Liver (tissue), 9 donors: Measurements from ENCODE around the gene LRP5. TPM values are rescaled to one million over a fixed set of nuclear protein-coding genes. Genes with fewer than 3 reads are reported as not detected.

ENCODE experiments used
- DNase-seq: peaks from one replicate; pipeline ENCODE4 v3.0.0-alpha.2; 2017; ENCODE audit warnings: low spot score
- H3K27ac ChIP-seq, 2 donors: one replicate each; pipeline ENCODE4 v1.7.0; 2013; ENCODE audit warnings: inconsistent platforms in 2 of 2, low read length in 2 of 2, control low read depth in 1 of 2, low read depth in 1 of 2, mild to moderate bottlenecking in 1 of 2
- H3K27me3 ChIP-seq, 4 donors: one replicate each; pipeline versions ENCODE4 v1.6.1 to v1.7.0; 2013; ENCODE audit warnings: low read length in 3 of 4, inconsistent platforms in 1 of 4, mild to moderate bottlenecking in 1 of 4, moderate library complexity in 1 of 4; ENCODE audit not compliant: control insufficient read depth in 4 of 4, insufficient read depth in 4 of 4
- H3K36me3 ChIP-seq, 4 donors: one replicate each; pipeline versions ENCODE4 v1.6.1 to v1.7.0; 2013; ENCODE audit warnings: low read length in 3 of 4, mild to moderate bottlenecking in 3 of 4, low read depth in 1 of 4, moderate library complexity in 1 of 4; ENCODE audit not compliant: control insufficient read depth in 4 of 4, insufficient read depth in 3 of 4
- H3K4me1 ChIP-seq, 4 donors: one replicate each; pipeline versions ENCODE4 v1.6.1 to v1.7.0; 2013; ENCODE audit warnings: low read length in 3 of 4, mild to moderate bottlenecking in 3 of 4, moderate library complexity in 1 of 4; ENCODE audit not compliant: control insufficient read depth in 4 of 4, insufficient read depth in 4 of 4
- H3K4me3 ChIP-seq, 3 donors: one replicate each; pipeline versions ENCODE4 v1.6.1 to v1.7.0; 2013; ENCODE audit warnings: low read length in 3 of 3, control low read depth in 1 of 3, low read depth in 1 of 3, mild to moderate bottlenecking in 1 of 3
- H3K9ac ChIP-seq, 2 donors: one replicate each; pipeline ENCODE4 v1.7.0; 2013; ENCODE audit warnings: low read length in 2 of 2, mild to moderate bottlenecking in 2 of 2, moderate library complexity in 2 of 2, control low read depth in 1 of 2, low read depth in 1 of 2
- H3K9me3 ChIP-seq, 4 donors: one replicate each; pipeline versions ENCODE4 v1.6.1 to v1.7.0; 2013; ENCODE audit warnings: low read length in 3 of 4; ENCODE audit not compliant: control insufficient read depth in 4 of 4
- CTCF ChIP-seq: fragments of 150-350 bp; IDR thresholded peaks from 2 replicates; pipeline ENCODE4 v1.5.1; 2017; ENCODE audit warnings: improper control_type of control experiment, low read depth, low read length; ENCODE audit not compliant: missing input control
- EGR1 ChIP-seq, 2 donors: IDR thresholded peaks; 2 replicates each; pipeline ENCODE4 v1.6.1; 2016 to 2018; ENCODE audit warnings: antibody characterized with exemption in 2 of 2, low read depth in 2 of 2
- FOXA1 ChIP-seq: IDR thresholded peaks from 2 replicates; pipeline ENCODE4 v1.6.1; 2016; ENCODE audit warnings: antibody characterized with exemption
- FOXA2 ChIP-seq: IDR thresholded peaks from 2 replicates; pipeline ENCODE4 v1.6.1; 2016; ENCODE audit warnings: antibody characterized with exemption
- GABPA ChIP-seq, 2 donors: IDR thresholded peaks in 1 of 2; conservative IDR thresholded peaks in 1 of 2; 2 replicates each; pipeline ENCODE4 v1.6.1; 2016; ENCODE audit warnings: antibody characterized with exemption in 2 of 2, mild to moderate bottlenecking in 1 of 2, moderate library complexity in 1 of 2
- HNF4A ChIP-seq, 2 donors: conservative IDR thresholded peaks; 2 replicates each; pipeline ENCODE4 v1.6.1; 2016; ENCODE audit warnings: antibody characterized with exemption in 2 of 2, mild to moderate bottlenecking in 2 of 2
- HNF4G ChIP-seq: IDR thresholded peaks from 2 replicates; pipeline ENCODE4 v1.6.1; 2016; ENCODE audit warnings: antibody characterized with exemption
- JUND ChIP-seq, 2 donors: IDR thresholded peaks; 2 replicates each; pipeline ENCODE4 v1.6.1; 2016; ENCODE audit warnings: antibody characterized with exemption in 2 of 2
- NR2F2 ChIP-seq: IDR thresholded peaks from 2 replicates; pipeline ENCODE4 v1.6.1; 2016; ENCODE audit warnings: antibody characterized with exemption
- RAD21 ChIP-seq, 2 donors: IDR thresholded peaks; 2 replicates each; pipeline ENCODE4 v1.6.1; 2016; ENCODE audit warnings: antibody characterized with exemption in 2 of 2, mild to moderate bottlenecking in 2 of 2
- RXRA ChIP-seq, 2 donors: IDR thresholded peaks; 2 replicates each; pipeline ENCODE4 v1.6.1; 2017 to 2018; ENCODE audit warnings: antibody characterized with exemption in 2 of 2, mild to moderate bottlenecking in 1 of 2
- SP1 ChIP-seq: IDR thresholded peaks from 2 replicates; pipeline ENCODE4 v1.6.1; 2018; ENCODE audit warnings: antibody characterized with exemption, mild to moderate bottlenecking
- TAF1 ChIP-seq: conservative IDR thresholded peaks from 2 replicates; pipeline ENCODE4 v1.6.1; 2016; ENCODE audit warnings: antibody characterized with exemption, mild to moderate bottlenecking
- YY1 ChIP-seq: IDR thresholded peaks from 2 replicates; pipeline ENCODE4 v1.6.1; 2016; ENCODE audit warnings: antibody characterized with exemption, mild to moderate bottlenecking
- WGBS: extraction: QIAGEN DNeasy Blood & Tissue Kit; methylation state at CpG from one replicate; pipeline ENCODE4 v1.1.7; 2013; 5-methylcytosine and 5-hydroxymethylcytosine counted together
- polyA plus RNA-seq, 2 donors: library from polyadenylated mRNA; stranded (reverse) in 1 of 2; unstranded in 1 of 2; fragments of 200-250 nt in 1 of 2; fragments of >200 nt in 1 of 2; fragmentation: Nextera tagmentation in 1 of 2; extraction: Ambion mirVana in 1 of 2; gene quantifications; one replicate each; pipeline versions ENCODE4 v1.2.1 to v1.2.3, GENCODE V29; 2013 to 2015
- total RNA-seq, 2 donors: library from RNA; depleted of rRNA; stranded (reverse); fragments of >200 nt; gene quantifications; one replicate each; pipeline ENCODE4 v1.2.3, GENCODE V29; 2014
- TF ChIP-seq, protein P1 (sequence below): IDR thresholded peaks from 2 replicates; pipeline ENCODE4 v1.6.1; 2016; ENCODE audit warnings: antibody characterized with exemption
- TF ChIP-seq, protein P2 (sequence below): IDR thresholded peaks from 2 replicates; pipeline ENCODE4 v1.6.1; 2016; ENCODE audit warnings: antibody characterized with exemption
- TF ChIP-seq, protein P3 (sequence below): IDR thresholded peaks from 2 replicates; pipeline ENCODE4 v1.6.1; 2016; ENCODE audit warnings: antibody characterized with exemption
- TF ChIP-seq, protein P4 (sequence below): IDR thresholded peaks from 2 replicates; pipeline ENCODE4 v1.6.1; 2016; ENCODE audit warnings: antibody characterized with exemption, mild to moderate bottlenecking
- donor health status: healthy.
- donor health status: healthy.
- donor health status: healthy.
- donor health status: healthy.
- donor health status: healthy.

The LRP5 gene
- total and polyA plus RNA-seq, 4 donors = 48.9 to 99.3 (median 71.3) TPM

GRCh38 chr11:68362801-68363379 lies 50.5 kb downstream of the LRP5 start (continued):
- TF ChIP-seq, protein P1, sequence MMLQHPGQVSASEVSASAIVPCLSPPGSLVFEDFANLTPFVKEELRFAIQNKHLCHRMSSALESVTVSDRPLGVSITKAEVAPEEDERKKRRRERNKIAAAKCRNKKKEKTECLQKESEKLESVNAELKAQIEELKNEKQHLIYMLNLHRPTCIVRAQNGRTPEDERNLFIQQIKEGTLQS = no peak
- TF ChIP-seq HNF4A (conservative IDR thresholded peaks at IDR 0.05) (no peak), EGR1 (IDR thresholded peaks at IDR 0.05; ENCODE audit: low read depth in 2 of 2) (no peak), TAF1 (no peak), CTCF (no peak)

DNA sequence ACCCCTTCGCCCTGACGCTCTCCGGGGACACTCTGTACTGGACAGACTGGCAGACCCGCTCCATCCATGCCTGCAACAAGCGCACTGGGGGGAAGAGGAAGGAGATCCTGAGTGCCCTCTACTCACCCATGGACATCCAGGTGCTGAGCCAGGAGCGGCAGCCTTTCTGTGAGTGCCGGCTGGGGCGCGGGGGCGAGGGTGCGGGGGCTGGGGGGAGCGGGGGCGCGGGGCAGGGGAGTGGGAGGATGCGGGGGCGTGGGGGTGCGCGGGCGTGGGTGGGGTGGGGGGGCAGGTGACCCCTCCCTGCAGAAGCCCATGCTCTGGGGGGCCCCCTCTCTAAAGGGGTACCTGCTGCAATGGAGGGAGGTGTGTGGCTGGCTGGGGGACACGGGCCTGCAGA lies 51.4 kb downstream of the LRP5 start:
- Histone ChIP-seq H3K4me3 (no peak overlapping the region), H3K4me1 (no peaks in the 10 kb centered on the region), H3K9me3 (no peaks in the 10 kb centered on the region), H3K27me3 (no peaks in the 10 kb centered on the region), H3K9ac (no peak overlapping the region), H3K27ac (no peak overlapping the region), H3K36me3 (peaks cover 2 to 43% (median 17%) of the 10 kb centered on the region in 4 donors)
- WGBS = 96% methylated on average over 20 of the region's 20 CpGs
- no peak for TF ChIP-seq SP1
- DNase-seq = no peak

- no peak for DNase-seq
- TF ChIP-seq GABPA (IDR thresholded peaks at IDR 0.05 in 1 of 2, conservative IDR thresholded peaks at IDR 0.05 in 1 of 2) (no peak), JUND (IDR thresholded peaks at IDR 0.05) (no peak), CTCF (no peak), RXRA (IDR thresholded peaks at IDR 0.05) (no peak), NR2F2 (no peak), YY1 (no peak), TAF1 (no peak), SP1 (no peak), EGR1 (IDR thresholded peaks at IDR 0.05; ENCODE audit: low read depth in 2 of 2) (no peak), HNF4A (conservative IDR thresholded peaks at IDR 0.05) (no peak), RAD21 (IDR thresholded peaks at IDR 0.05) (no peak), FOXA2 (no peak), HNF4G (no peak), FOXA1 (no peak)
- TF ChIP-seq, protein P1 = no peak
- TF ChIP-seq, protein P2, sequence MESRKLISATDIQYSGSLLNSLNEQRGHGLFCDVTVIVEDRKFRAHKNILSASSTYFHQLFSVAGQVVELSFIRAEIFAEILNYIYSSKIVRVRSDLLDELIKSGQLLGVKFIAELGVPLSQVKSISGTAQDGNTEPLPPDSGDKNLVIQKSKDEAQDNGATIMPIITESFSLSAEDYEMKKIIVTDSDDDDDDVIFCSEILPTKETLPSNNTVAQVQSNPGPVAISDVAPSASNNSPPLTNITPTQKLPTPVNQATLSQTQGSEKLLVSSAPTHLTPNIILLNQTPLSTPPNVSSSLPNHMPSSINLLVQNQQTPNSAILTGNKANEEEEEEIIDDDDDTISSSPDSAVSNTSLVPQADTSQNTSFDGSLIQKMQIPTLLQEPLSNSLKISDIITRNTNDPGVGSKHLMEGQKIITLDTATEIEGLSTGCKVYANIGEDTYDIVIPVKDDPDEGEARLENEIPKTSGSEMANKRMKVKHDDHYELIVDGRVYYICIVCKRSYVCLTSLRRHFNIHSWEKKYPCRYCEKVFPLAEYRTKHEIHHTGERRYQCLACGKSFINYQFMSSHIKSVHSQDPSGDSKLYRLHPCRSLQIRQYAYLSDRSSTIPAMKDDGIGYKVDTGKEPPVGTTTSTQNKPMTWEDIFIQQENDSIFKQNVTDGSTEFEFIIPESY = no peak
- TF ChIP-seq, protein P3, sequence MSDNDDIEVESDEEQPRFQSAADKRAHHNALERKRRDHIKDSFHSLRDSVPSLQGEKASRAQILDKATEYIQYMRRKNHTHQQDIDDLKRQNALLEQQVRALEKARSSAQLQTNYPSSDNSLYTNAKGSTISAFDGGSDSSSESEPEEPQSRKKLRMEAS = no peak
- TF ChIP-seq, protein P4, sequence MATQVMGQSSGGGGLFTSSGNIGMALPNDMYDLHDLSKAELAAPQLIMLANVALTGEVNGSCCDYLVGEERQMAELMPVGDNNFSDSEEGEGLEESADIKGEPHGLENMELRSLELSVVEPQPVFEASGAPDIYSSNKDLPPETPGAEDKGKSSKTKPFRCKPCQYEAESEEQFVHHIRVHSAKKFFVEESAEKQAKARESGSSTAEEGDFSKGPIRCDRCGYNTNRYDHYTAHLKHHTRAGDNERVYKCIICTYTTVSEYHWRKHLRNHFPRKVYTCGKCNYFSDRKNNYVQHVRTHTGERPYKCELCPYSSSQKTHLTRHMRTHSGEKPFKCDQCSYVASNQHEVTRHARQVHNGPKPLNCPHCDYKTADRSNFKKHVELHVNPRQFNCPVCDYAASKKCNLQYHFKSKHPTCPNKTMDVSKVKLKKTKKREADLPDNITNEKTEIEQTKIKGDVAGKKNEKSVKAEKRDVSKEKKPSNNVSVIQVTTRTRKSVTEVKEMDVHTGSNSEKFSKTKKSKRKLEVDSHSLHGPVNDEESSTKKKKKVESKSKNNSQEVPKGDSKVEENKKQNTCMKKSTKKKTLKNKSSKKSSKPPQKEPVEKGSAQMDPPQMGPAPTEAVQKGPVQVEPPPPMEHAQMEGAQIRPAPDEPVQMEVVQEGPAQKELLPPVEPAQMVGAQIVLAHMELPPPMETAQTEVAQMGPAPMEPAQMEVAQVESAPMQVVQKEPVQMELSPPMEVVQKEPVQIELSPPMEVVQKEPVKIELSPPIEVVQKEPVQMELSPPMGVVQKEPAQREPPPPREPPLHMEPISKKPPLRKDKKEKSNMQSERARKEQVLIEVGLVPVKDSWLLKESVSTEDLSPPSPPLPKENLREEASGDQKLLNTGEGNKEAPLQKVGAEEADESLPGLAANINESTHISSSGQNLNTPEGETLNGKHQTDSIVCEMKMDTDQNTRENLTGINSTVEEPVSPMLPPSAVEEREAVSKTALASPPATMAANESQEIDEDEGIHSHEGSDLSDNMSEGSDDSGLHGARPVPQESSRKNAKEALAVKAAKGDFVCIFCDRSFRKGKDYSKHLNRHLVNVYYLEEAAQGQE = no peak
- WGBS = 93% methylated on average over 6 of the region's 6 CpGs
- H3K9me3 ChIP-seq = no peaks in the 10 kb centered on the region
- H3K4me3 ChIP-seq = no peak overlapping the region
- H3K27me3 ChIP-seq = no peaks in the 10 kb centered on the region
- peaks cover 2 to 38% (median 16%) of the 10 kb centered on the region in 4 donors for H3K36me3 ChIP-seq
- H3K27ac ChIP-seq = no peak overlapping the region
- H3K4me1 ChIP-seq = no peaks in the 10 kb centered on the region
- H3K9ac ChIP-seq = no peak overlapping the region
Measured at GRCh38 chr11:68364581-68364980, 52.2 kb downstream of the LRP5 start.
